Left hindlimb (tissue), 1 donor: ENCODE data around the gene PFKM.

ENCODE experiments used
- DNase-seq: peaks from one replicate; pipeline ENCODE4 v3.0.0-alpha.2; 2018

The PFKM gene

DNA sequence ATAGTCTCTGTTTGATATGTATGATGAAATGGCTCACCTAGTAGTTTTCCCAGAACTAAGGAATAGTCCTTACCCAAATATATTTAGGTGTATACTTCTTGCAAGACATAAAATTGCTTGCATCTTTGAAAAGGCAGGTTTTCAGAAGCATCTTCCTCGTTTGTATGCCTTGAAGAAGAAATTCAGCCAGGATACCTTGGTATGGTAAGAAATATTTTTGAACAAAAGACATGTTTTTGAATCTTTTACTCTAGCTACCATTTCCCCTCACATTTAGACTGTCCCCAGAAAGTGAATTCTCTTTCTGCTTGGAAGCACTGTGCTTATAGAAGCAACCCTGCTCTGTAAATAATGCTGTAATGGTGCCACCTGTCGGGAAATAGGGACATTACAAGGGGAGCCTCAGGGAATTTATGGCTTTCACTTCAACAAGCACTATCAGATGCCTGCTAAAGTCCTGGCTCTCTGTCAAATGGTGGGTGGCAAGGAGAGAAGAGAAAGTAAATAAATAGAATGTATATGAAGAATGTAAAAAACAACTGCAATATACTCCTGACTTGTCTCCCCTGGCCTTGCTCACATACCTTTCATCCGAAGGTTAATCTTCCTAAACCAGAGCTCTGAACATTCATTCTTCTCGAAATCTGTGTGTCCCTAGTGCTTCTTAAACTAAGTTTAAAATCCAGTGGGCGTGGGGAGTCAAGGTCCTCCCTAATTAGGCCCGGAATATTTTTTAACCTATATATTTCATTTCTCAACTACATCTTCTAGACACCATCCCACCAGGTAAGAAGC, 70.4 kb downstream of the PFKM start:
- no peak for DNase-seq

DNA sequence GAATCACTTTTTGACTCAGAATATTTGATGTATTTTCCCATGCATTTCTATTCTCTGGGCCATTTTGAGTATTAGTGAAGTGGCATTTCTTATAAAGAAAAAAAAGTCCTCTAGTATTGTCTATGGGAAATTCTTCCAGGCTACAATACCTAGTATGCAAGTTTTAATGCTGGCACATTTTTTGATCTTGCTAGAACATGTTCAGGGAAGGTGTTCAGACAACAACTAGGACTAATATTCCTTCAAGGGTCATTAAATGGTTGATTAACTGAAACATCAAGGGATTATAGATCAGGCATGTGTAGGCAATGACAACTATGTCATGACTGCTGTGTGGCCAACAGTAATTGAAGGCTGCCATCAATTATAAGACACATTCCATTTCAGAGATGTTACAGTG, 71.9 kb downstream of the PFKM start:
- no peak for DNase-seq

DNA sequence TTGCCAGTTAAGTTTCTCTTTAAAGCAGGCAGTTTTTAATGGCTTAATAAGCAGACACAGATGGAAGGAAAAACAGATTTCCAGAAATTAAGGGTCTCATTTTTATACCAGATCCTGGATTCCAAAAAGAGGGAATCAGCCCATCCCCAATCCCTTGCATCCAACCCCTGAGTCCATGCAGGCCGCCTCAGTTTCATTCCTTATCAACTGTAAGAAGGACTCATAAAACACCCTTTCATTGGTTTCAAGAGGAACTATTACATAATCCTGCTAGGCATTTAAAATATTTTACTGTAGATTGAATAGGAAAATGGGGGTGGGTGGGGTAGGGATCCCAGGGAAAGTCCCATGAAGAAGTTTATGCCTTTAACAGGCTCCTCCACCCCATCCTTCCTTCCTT, 73.7 kb downstream of the PFKM start:
- no peak for DNase-seq

DNA sequence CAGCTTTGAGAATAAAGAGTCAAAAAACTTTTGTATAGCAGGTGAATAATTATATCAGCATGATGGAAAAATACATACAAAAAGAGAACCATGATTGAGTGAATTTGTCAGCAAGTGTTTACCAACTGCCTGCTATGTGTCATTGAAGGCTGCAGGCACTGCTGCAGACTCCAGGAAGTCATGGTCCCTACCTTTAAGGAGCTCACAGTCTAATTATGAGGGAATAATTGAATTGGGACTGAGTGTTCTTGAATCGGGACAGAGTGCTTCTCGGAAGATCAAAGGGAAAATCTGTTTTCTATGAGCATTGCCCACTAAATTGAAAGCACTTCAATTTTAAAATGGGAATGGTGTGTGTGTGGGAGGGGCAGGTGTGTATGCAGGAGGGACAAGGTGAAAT, 74.5 kb downstream of the PFKM start:
- DNase-seq: no peak

DNA sequence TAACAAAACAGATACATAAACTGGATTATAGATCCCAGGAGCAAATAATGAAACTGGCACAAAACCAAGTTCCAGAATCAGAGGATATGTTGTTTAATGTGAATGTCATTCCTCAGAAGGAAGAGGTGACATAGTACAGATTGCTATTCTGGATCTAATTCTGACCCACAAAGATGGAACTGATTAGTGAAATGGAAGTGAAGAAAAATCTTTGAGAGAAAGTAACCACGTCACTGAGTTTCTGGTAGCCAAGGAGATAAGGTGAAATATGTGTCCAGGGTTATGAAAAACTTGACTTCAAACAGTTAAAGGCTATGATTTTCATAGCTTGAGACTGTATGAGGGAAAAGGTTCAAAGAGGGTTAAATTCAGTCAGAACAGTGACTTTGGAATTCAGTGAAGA, 75.6 kb downstream of the PFKM start:
- no peak for DNase-seq
